NCI-H2196 treated with DMSO at 0.1 percent for 48 hours (cell line): ENCODE results near the gene ARHGEF7.

Experiments used
- DNase-seq: peaks from one replicate; lab custom pipeline; 2025; ENCODE audit not compliant: unreplicated experiment; lab: John Stamatoyannopoulos, UW

Gene ARHGEF7

GRCh38 chr13:111337741-111338140 is 222.6 kb downstream of the ARHGEF7 start:
- no peak for DNase-seq

- no peak for DNase-seq
These were observed 223.7 kb downstream of the ARHGEF7 start for GRCh38 chr13:111338841-111339240.

- DNase-seq: no peak
These were observed 224.4 kb downstream of the ARHGEF7 start for GRCh38 chr13:111339366-111340143.

GRCh38 chr13:111341886-111342285 is 226.8 kb downstream of the ARHGEF7 start:
- no peak for DNase-seq

- no peak for DNase-seq
These were observed 227.6 kb downstream of the ARHGEF7 start for GRCh38 chr13:111342721-111343120.

GRCh38 chr13:111343186-111343805 is 228.2 kb downstream of the ARHGEF7 start:
- DNase-seq: no peak

GRCh38 chr13:111344471-111345191 is 229.5 kb downstream of the ARHGEF7 start:
- peak; percentile 55 for DNase-seq

GRCh38 chr13:111345682-111346081 is 230.6 kb downstream of the ARHGEF7 start:
- DNase-seq: no peak

- no peak for DNase-seq
These were observed 231.1 kb downstream of the ARHGEF7 start for GRCh38 chr13:111346101-111346680.

GRCh38 chr13:111347438-111347837 is 232.3 kb downstream of the ARHGEF7 start:
- no peak for DNase-seq

GRCh38 chr13:111353508-111353907 is 238.4 kb downstream of the ARHGEF7 start:
- no peak for DNase-seq

- DNase-seq: no peak
These were observed 239.7 kb downstream of the ARHGEF7 start for GRCh38 chr13:111354789-111355188.
